OCI-LY1 (cell line): ENCODE results near the gene PAM16.

Source experiments
- CTCF ChIP-seq: fragments of 200-600 bp; sonication (generic), shearing (Covaris generic); IDR thresholded peaks from 2 replicates; pipeline ENCODE4 v1.5.1; 2017; ENCODE audit warnings: mild to moderate bottlenecking, antibody characterized with exemption, low read length, moderate library complexity, mixed read lengths
- EZH2 ChIP-seq: fragments of 200-600 bp; sonication (generic), shearing (Covaris generic); IDR thresholded peaks from 2 replicates; pipeline ENCODE4 v1.8.0; 2017; ENCODE audit warnings: borderline replicate concordance, mixed run types, mild to moderate bottlenecking, antibody characterized with exemption, low read length, moderate library complexity, mixed read lengths

- TF ChIP-seq CTCF = no peak
- no peak for TF ChIP-seq EZH2
Observed at GRCh38 chr16:4338125-4338582, 13.0 kb downstream of the PAM16 start.
